SK-N-SH (cell line): Measurements from ENCODE around the gene XPR1. TPM values are rescaled to one million over a fixed set of nuclear protein-coding genes. Genes with fewer than 3 reads are reported as not detected.

Experiments
- CTCF ChIA-PET: fragments of 300-600, 350-600 bp; formaldehyde crosslinking; extraction: SDS; loops from one replicate; lab custom pipeline; 2021; lab: Yijun Ruan, JAX
- POLR2A ChIA-PET: fragments of 350-600 bp; sonication (Branson Sonifier 250); formaldehyde crosslinking; extraction: SDS; loops from one replicate; lab custom pipeline; 2020; ENCODE audit warnings: antibody characterized with exemption, inconsistent platforms; lab: Yijun Ruan, JAX
- DNase-seq: peaks from one replicate; pipeline ENCODE4 v3.0.0; 2012
- H2AFZ ChIP-seq: fragments of 200-600 bp; sonication (generic); 2 replicates; pipeline ENCODE4 v1.8.1; 2016; ENCODE audit warnings: antibody characterized with exemption, mild to moderate bottlenecking, low read depth
- H3F3A ChIP-seq: fragments of 200-600 bp; sonication (generic); replicated peaks from 2 replicates; pipeline ENCODE3; 2016; ENCODE audit warnings: antibody characterized with exemption, mild to moderate bottlenecking; ENCODE audit not compliant: insufficient read depth
- H3K27ac ChIP-seq, 2 experiments: fragments of 200-500 bp in 1 of 2; fragments of 200-600 bp in 1 of 2; sonication (Bioruptor generic) in 1 of 2; sonication (generic), shearing (Covaris generic) in 1 of 2; 2 replicates each; pipeline versions ENCODE4 v1.5.1 to v1.6.1; 2014 to 2016; ENCODE audit warnings: low read depth in 2 of 2, inconsistent platforms in 1 of 2, low read length in 1 of 2, mild to moderate bottlenecking in 1 of 2, mixed read lengths in 1 of 2
- H3K27me3 ChIP-seq: fragments of 200-600 bp; sonication (generic), shearing (Covaris generic); 2 replicates; pipeline ENCODE4 v1.6.1; 2016; ENCODE audit warnings: mixed run types; ENCODE audit not compliant: insufficient read depth
- H3K36me3 ChIP-seq, 2 experiments: fragments of 200-500 bp in 1 of 2; fragments of 200-600 bp in 1 of 2; sonication (Bioruptor generic) in 1 of 2; sonication (generic) in 1 of 2; replicated peaks in 1 of 2; 2 replicates each; pipeline versions ENCODE3 to v1.5.1; 2014 to 2016; ENCODE audit warnings: low read length in 1 of 2, mild to moderate bottlenecking in 1 of 2; ENCODE audit not compliant: insufficient read depth in 2 of 2, control insufficient read depth in 1 of 2
- H3K4me1 ChIP-seq, 2 experiments: fragments of 200-500 bp in 1 of 2; fragments of 200-600 bp in 1 of 2; sonication (Bioruptor generic) in 1 of 2; sonication (generic), shearing (Covaris generic) in 1 of 2; 2 replicates each; pipeline versions ENCODE4 v1.5.1 to v1.6.1; 2014 to 2016; ENCODE audit warnings: low read depth in 1 of 2, low read length in 1 of 2, mixed run types in 1 of 2; ENCODE audit not compliant: insufficient read depth in 2 of 2, control insufficient read depth in 1 of 2
- H3K4me2 ChIP-seq: fragments of 200-600 bp; sonication (generic), shearing (Covaris generic); 2 replicates; pipeline ENCODE4 v1.6.1; 2017; ENCODE audit warnings: mixed run types
- H3K4me3 ChIP-seq, 2 experiments: fragments of 200-500 bp in 1 of 2; fragments of 200-600 bp in 1 of 2; sonication (Bioruptor generic) in 1 of 2; sonication (generic), shearing (Covaris generic) in 1 of 2; 2 replicates each; pipeline versions ENCODE4 v1.5.1 to v1.8.1; 2014 to 2016; ENCODE audit warnings: low read depth in 2 of 2, inconsistent platforms in 1 of 2, low read length in 1 of 2, mild to moderate bottlenecking in 1 of 2, mixed read lengths in 1 of 2, moderate library complexity in 1 of 2
- H3K79me2 ChIP-seq: fragments of 200-600 bp; sonication (generic); 2 replicates; pipeline ENCODE4 v1.8.1; 2017; ENCODE audit warnings: mild to moderate bottlenecking; ENCODE audit not compliant: insufficient read depth
- H3K9ac ChIP-seq: fragments of 200-600 bp; sonication (generic); 2 replicates; pipeline ENCODE4 v1.6.1; 2017; ENCODE audit warnings: mixed run types
- H3K9me2 ChIP-seq: fragments of 200-600 bp; sonication (generic); 2 replicates; pipeline ENCODE4 v1.6.1; 2017; ENCODE audit warnings: mixed run types
- H3K9me3 ChIP-seq: fragments of 200-600 bp; sonication (generic); 2 replicates; pipeline ENCODE4 v1.6.1; 2017; ENCODE audit warnings: mixed run types, mild to moderate bottlenecking, moderate library complexity
- H4K20me1 ChIP-seq: fragments of 200-600 bp; sonication (generic); 2 replicates; pipeline ENCODE4 v1.6.1; 2017; ENCODE audit warnings: mild to moderate bottlenecking, mixed run types; ENCODE audit not compliant: insufficient read depth
- CHD2 ChIP-seq: fragments of 150-350 bp; IDR thresholded peaks from 2 replicates; pipeline ENCODE4 v1.6.1; 2018; ENCODE audit warnings: low read length; ENCODE audit not compliant: partially characterized antibody
- EP300 ChIP-seq, 2 experiments: IDR thresholded peaks; 2 replicates each; pipeline versions ENCODE4 v1.4.0 to v1.6.1; 2012; ENCODE audit warnings: borderline replicate concordance in 1 of 2, low read depth in 1 of 2, low read length in 1 of 2
- EZH2phosphoT487 ChIP-seq: fragments of 200-600 bp; sonication (generic); IDR thresholded peaks from 2 replicates; pipeline ENCODE4 v1.6.1; 2017; ENCODE audit warnings: low read depth, mixed run types, mild to moderate bottlenecking, antibody characterized with exemption, moderate library complexity, borderline replicate concordance
- FOSL2 ChIP-seq: IDR thresholded peaks from 2 replicates; pipeline ENCODE4 v1.4.0; 2012; ENCODE audit warnings: low read depth, mild to moderate bottlenecking, moderate library complexity, borderline replicate concordance
- FOXJ3 ChIP-seq: sonication (generic); formaldehyde crosslinking; IDR thresholded peaks from 2 replicates; pipeline ENCODE4 v1.5.1; 2020; ENCODE audit warnings: mild to moderate bottlenecking, missing genetic modification reagents
- FOXM1 ChIP-seq: IDR thresholded peaks from 2 replicates; pipeline ENCODE4 v1.4.0; 2012; ENCODE audit warnings: low read depth, mild to moderate bottlenecking
- GABPA ChIP-seq: IDR thresholded peaks from 2 replicates; pipeline ENCODE4 v1.4.0; 2012; ENCODE audit warnings: low read depth, mild to moderate bottlenecking
- GATA2 ChIP-seq: sonication (generic); formaldehyde crosslinking; IDR thresholded peaks from 2 replicates; pipeline ENCODE4 v1.5.0; 2020; ENCODE audit warnings: mild to moderate bottlenecking, missing genetic modification reagents
- JUND ChIP-seq: IDR thresholded peaks from 2 replicates; pipeline ENCODE4 v1.4.0; 2012
- MEF2A ChIP-seq: IDR thresholded peaks from 2 replicates; pipeline ENCODE4 v1.4.0; 2012; ENCODE audit warnings: low read depth, borderline replicate concordance
- NFIC ChIP-seq: IDR thresholded peaks from 2 replicates; pipeline ENCODE4 v1.4.0; 2012; ENCODE audit warnings: borderline replicate concordance
- NRF1 ChIP-seq: IDR thresholded peaks from 2 replicates; pipeline ENCODE4 v1.6.1; 2012; ENCODE audit warnings: low read depth, mild to moderate bottlenecking, low read length
- POLR2AphosphoS5 ChIP-seq: IDR thresholded peaks from 2 replicates; pipeline ENCODE4 v1.6.1; 2012; ENCODE audit warnings: low read depth, low read length
- RFX5 ChIP-seq: IDR thresholded peaks from 2 replicates; pipeline ENCODE4 v1.6.1; 2012; ENCODE audit warnings: mild to moderate bottlenecking, improper control_type of control experiment, low read length
- SMC3 ChIP-seq: IDR thresholded peaks from 2 replicates; pipeline ENCODE4 v1.6.1; 2012; ENCODE audit warnings: low read depth, low read length, improper control_type of control experiment
- TCF12 ChIP-seq: IDR thresholded peaks from 2 replicates; pipeline ENCODE4 v1.4.0; 2012
- TEAD4 ChIP-seq: IDR thresholded peaks from 2 replicates; pipeline ENCODE4 v1.4.0; 2012; ENCODE audit warnings: mild to moderate bottlenecking, borderline replicate concordance; ENCODE audit not compliant: insufficient read depth
- USF2 ChIP-seq: fragments of 150-350 bp; IDR thresholded peaks from 2 replicates; pipeline ENCODE4 v1.6.1; 2017; ENCODE audit warnings: antibody characterized with exemption, low read length, low read depth, borderline replicate concordance
- YY1 ChIP-seq: IDR thresholded peaks from 2 replicates; pipeline ENCODE4 v1.4.0; 2012; ENCODE audit warnings: low read depth, mild to moderate bottlenecking
- WGBS: methylation state at CpG from one replicate; pipeline ENCODE4 v1.1.6; 2017; ENCODE audit warnings: low lambda C conversion rate; 5-methylcytosine and 5-hydroxymethylcytosine counted together
- polyA plus RNA-seq, 3 experiments: library from polyadenylated mRNA; depleted of rRNA; stranded (reverse); fragments of >200 nt; gene quantifications; 2 replicates each; pipeline ENCODE4 v1.2.3, GENCODE V29; 2012
- TF ChIP-seq, protein P1 (sequence below): IDR thresholded peaks from 2 replicates; pipeline ENCODE4 v1.4.0; 2012; ENCODE audit warnings: low read depth
- TF ChIP-seq, protein P2 (sequence below): fragments of 200-600 bp; sonication (generic); IDR thresholded peaks from 2 replicates; pipeline ENCODE4 v1.6.1; 2017; ENCODE audit warnings: antibody characterized with exemption, mild to moderate bottlenecking, moderate library complexity
- TF ChIP-seq, protein P3 (sequence below): fragments of 150-350 bp; IDR thresholded peaks from 2 replicates; pipeline ENCODE4 v1.6.1; 2016; ENCODE audit warnings: mild to moderate bottlenecking, low read depth, low read length
- TF ChIP-seq, protein P4 (sequence below): IDR thresholded peaks from 2 replicates; pipeline ENCODE4 v1.4.0; 2012; ENCODE audit warnings: low read depth, borderline replicate concordance

Gene XPR1
- polyA plus RNA-seq, 1 of the 3 experiments (the other 2 are of a cell fraction), result 7.9 TPM

GRCh38 chr1:180892272-180892671 is 260.4 kb downstream of the XPR1 start:
- CTCF ChIA-PET, result no interaction called here
- no peaks in the 10 kb centered on the region for H3K27me3 ChIP-seq
- peaks cover 0 to 12% of the 10 kb centered on the region in 2 experiments for H3K36me3 ChIP-seq
- H3K79me2 ChIP-seq, result no peaks in the 10 kb centered on the region
- no peak for DNase-seq
- no peak overlapping the region for H3K9ac ChIP-seq
- POLR2A ChIA-PET, result no interaction called here
- no peaks in the 10 kb centered on the region for H4K20me1 ChIP-seq
- H3K4me2 ChIP-seq, result no peak overlapping the region
- no peaks in the 10 kb centered on the region; a peak in 1 of 4 replicates for H3K4me1 ChIP-seq
- no peak overlapping the region for H2AFZ ChIP-seq
- H3K4me3 ChIP-seq, result no peak overlapping the region
- no peaks in the 10 kb centered on the region for H3K9me2 ChIP-seq
- no peaks in the 10 kb centered on the region for H3K9me3 ChIP-seq
- 96% methylated on average over 5 of the region's 5 CpGs for WGBS
- no peak for TF ChIP-seq USF2
- TF ChIP-seq, protein P1, sequence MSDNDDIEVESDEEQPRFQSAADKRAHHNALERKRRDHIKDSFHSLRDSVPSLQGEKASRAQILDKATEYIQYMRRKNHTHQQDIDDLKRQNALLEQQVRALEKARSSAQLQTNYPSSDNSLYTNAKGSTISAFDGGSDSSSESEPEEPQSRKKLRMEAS, result no peak
- TF ChIP-seq, protein P2, sequence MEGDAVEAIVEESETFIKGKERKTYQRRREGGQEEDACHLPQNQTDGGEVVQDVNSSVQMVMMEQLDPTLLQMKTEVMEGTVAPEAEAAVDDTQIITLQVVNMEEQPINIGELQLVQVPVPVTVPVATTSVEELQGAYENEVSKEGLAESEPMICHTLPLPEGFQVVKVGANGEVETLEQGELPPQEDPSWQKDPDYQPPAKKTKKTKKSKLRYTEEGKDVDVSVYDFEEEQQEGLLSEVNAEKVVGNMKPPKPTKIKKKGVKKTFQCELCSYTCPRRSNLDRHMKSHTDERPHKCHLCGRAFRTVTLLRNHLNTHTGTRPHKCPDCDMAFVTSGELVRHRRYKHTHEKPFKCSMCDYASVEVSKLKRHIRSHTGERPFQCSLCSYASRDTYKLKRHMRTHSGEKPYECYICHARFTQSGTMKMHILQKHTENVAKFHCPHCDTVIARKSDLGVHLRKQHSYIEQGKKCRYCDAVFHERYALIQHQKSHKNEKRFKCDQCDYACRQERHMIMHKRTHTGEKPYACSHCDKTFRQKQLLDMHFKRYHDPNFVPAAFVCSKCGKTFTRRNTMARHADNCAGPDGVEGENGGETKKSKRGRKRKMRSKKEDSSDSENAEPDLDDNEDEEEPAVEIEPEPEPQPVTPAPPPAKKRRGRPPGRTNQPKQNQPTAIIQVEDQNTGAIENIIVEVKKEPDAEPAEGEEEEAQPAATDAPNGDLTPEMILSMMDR, result no peak
- no peak for TF ChIP-seq POLR2AphosphoS5
- TF ChIP-seq NFIC, result no peak
- TF ChIP-seq FOXM1, result no peak
- TF ChIP-seq TEAD4, result no peak
- no peak for TF ChIP-seq TCF12
- TF ChIP-seq MEF2A, result no peak
- no peak for TF ChIP-seq RFX5
- no peak for TF ChIP-seq CHD2
- no peak for TF ChIP-seq JUND
- TF ChIP-seq SMC3, result no peak
- TF ChIP-seq, protein P3, sequence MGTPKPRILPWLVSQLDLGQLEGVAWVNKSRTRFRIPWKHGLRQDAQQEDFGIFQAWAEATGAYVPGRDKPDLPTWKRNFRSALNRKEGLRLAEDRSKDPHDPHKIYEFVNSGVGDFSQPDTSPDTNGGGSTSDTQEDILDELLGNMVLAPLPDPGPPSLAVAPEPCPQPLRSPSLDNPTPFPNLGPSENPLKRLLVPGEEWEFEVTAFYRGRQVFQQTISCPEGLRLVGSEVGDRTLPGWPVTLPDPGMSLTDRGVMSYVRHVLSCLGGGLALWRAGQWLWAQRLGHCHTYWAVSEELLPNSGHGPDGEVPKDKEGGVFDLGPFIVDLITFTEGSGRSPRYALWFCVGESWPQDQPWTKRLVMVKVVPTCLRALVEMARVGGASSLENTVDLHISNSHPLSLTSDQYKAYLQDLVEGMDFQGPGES, result no peak
- H3K27ac ChIP-seq, result no peak overlapping the region
- no peaks in the 10 kb centered on the region for H3F3A ChIP-seq

DNA sequence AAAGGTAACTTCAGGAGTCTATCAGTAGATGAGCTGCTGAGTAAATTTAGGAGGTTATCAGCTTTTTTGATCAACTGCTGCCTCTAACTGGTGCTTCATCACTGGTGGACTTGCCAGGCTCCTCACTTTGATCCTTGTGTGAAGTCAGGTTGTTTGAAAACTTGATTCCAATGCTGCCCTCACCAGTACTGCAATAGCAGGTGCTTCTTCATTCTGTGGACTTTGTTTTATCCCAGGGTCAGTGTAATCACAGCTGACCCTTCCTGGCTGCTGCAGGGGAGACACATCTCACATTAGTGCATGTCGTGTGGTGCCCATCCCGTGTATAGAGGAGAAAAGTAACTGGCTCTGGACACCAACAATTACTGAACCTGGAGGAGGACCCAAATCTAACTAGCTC is 260.9 kb downstream of the XPR1 start:
- POLR2A ChIA-PET, result no interaction called here
- Histone ChIP-seq H3K9me3 (no peaks in the 10 kb centered on the region), H3F3A (no peaks in the 10 kb centered on the region), H3K9ac (no peak overlapping the region), H4K20me1 (no peaks in the 10 kb centered on the region), H3K27ac (no peak overlapping the region), H3K79me2 (no peaks in the 10 kb centered on the region), H2AFZ (no peak overlapping the region), H3K36me3 (peaks cover 0 to 9% of the 10 kb centered on the region in 2 experiments), H3K27me3 (no peaks in the 10 kb centered on the region), H3K4me1 (no peaks in the 10 kb centered on the region; a peak in 1 of 4 replicates), H3K4me3 (no peak overlapping the region), H3K4me2 (no peak overlapping the region), H3K9me2 (no peaks in the 10 kb centered on the region)
- CTCF ChIA-PET, result no interaction called here
- WGBS, result 73% methylated on average over 2 of the region's 2 CpGs
- DNase-seq, result no peak
- TF ChIP-seq GATA2 (CRISPR knock-in tag), result no peak
- no peak for TF ChIP-seq FOSL2
- TF ChIP-seq YY1, result no peak
- TF ChIP-seq CHD2, result no peak
- TF ChIP-seq TCF12, result no peak
- TF ChIP-seq, protein P1, result no peak
- no peak for TF ChIP-seq RFX5
- no peak for TF ChIP-seq EZH2phosphoT487
- TF ChIP-seq FOXJ3 (CRISPR knock-in tag), result no peak
- TF ChIP-seq MEF2A, result no peak
- no peak for TF ChIP-seq NFIC
- TF ChIP-seq EP300 (IDR thresholded peaks at IDR 0.05; ENCODE audit: borderline replicate concordance in 1 of 2, low read depth in 1 of 2, low read length in 1 of 2), result no peak
- TF ChIP-seq GABPA, result no peak
- TF ChIP-seq NRF1, result no peak
- TF ChIP-seq, protein P4, sequence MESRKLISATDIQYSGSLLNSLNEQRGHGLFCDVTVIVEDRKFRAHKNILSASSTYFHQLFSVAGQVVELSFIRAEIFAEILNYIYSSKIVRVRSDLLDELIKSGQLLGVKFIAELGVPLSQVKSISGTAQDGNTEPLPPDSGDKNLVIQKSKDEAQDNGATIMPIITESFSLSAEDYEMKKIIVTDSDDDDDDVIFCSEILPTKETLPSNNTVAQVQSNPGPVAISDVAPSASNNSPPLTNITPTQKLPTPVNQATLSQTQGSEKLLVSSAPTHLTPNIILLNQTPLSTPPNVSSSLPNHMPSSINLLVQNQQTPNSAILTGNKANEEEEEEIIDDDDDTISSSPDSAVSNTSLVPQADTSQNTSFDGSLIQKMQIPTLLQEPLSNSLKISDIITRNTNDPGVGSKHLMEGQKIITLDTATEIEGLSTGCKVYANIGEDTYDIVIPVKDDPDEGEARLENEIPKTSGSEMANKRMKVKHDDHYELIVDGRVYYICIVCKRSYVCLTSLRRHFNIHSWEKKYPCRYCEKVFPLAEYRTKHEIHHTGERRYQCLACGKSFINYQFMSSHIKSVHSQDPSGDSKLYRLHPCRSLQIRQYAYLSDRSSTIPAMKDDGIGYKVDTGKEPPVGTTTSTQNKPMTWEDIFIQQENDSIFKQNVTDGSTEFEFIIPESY, result no peak
